Right lobe of liver (tissue), 6 donors: ENCODE measurements around the gene TMEM98. TPM values are rescaled to one million over a fixed set of nuclear protein-coding genes. Genes with fewer than 3 reads are reported as not detected.

Experiments used
- ATAC-seq, 4 donors: fragments of 200-7000 bp; cut with Tn5 transposase; one replicate each; pipeline ENCODE4 v1.9.1; 2020; ENCODE audit warnings: mild to moderate bottlenecking in 4 of 4, moderate library complexity in 4 of 4
- DNase-seq, 3 donors: peaks; one replicate each; pipeline ENCODE4 v3.0.0-alpha.2; 2020
- H3K27ac ChIP-seq, 3 donors: fragments of 200-600 bp; one replicate each; pipeline ENCODE4 v1.8.0; 2022
- H3K27me3 ChIP-seq, 2 donors: fragments of 200-600 bp; one replicate each; pipeline ENCODE4 v1.8.0; 2022
- H3K36me3 ChIP-seq, 4 donors: fragments of 200-600 bp; sonication (generic) in 1 of 4; one replicate each; pipeline versions ENCODE4 v1.5.1 to v1.8.0; 2017 to 2022; ENCODE audit warnings: control low read depth in 1 of 4
- H3K4me1 ChIP-seq, 4 donors: fragments of 200-600 bp; sonication (generic) in 1 of 4; one replicate each; pipeline versions ENCODE4 v1.5.1 to v1.8.0; 2017 to 2022; ENCODE audit warnings: control low read depth in 1 of 4
- H3K4me3 ChIP-seq, 3 donors: fragments of 200-600 bp; one replicate each; pipeline ENCODE4 v1.8.0; 2022
- H3K9me3 ChIP-seq, 4 donors: fragments of 200-600 bp; sonication (generic) in 1 of 4; one replicate each; pipeline versions ENCODE4 v1.5.1 to v1.8.0; 2017 to 2022; ENCODE audit warnings: control low read depth in 1 of 4
- POLR2A ChIP-seq: fragments of 450-650 bp; IDR thresholded peaks from one replicate; pipeline ENCODE4 v1.6.1; 2017; ENCODE audit warnings: antibody characterized with exemption, mild to moderate bottlenecking
- WGBS: methylation state at CpG from one replicate; pipeline ENCODE4 v1.1.6; 2018; ENCODE audit warnings: low coverage, low lambda C conversion rate; ENCODE audit not compliant: insufficient coverage; ENCODE audit errors: missing lambda C conversion rate; 5-methylcytosine and 5-hydroxymethylcytosine counted together
- intact Hi-C, 2 donors: fragments of 100-400 bp; cut with DNase I; formaldehyde crosslinking; loops; one replicate each; pipeline versions ENCODE4 v1.11.2 to v1.14.1; 2022
- long read RNA-seq: library from polyadenylated mRNA; unstranded; transcript quantifications from one replicate; pipeline ENCODE4 v2.0.0, GENCODE V29; 2019
- total RNA-seq, 6 experiments: library from RNA; depleted of rRNA in 2 of 6; stranded (reverse); fragments of >200 nt in 2 of 6; fragmentation: NEBNext Ultra II Directional in 3 of 6; extraction: Animal tissue kit (Norgen Biotek cat#: 25700) in 3 of 6; gene quantifications; one replicate each; pipeline versions ENCODE4 v1.1.0 to v1.2.4, GENCODE V29; 2016 to 2023
- TF ChIP-seq, protein P1 (sequence below), 4 donors: fragments of 200-600 bp in 3 of 4; fragments of 450-650 bp in 1 of 4; IDR thresholded peaks; one replicate each; pipeline versions ENCODE4 v1.5.1 to v1.8.0; 2016 to 2022; ENCODE audit warnings: antibody characterized with exemption in 4 of 4, mild to moderate bottlenecking in 2 of 4
- donor health status: DM: no; HTN: yes; CAD: no.
- donor health status: DM: no; HTN: no; CAD: no.
- donor health status: DM: no; HTN: no; CAD: no.
- donor health status: DM: no; HTN: yes; CAD: no.
- donor health status: DM: no; HTN: yes; CAD: no.

The TMEM98 gene, protein sequence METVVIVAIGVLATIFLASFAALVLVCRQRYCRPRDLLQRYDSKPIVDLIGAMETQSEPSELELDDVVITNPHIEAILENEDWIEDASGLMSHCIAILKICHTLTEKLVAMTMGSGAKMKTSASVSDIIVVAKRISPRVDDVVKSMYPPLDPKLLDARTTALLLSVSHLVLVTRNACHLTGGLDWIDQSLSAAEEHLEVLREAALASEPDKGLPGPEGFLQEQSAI
- total RNA-seq: 10 to 100 TPM in 4 of 6 experiments, 1 to 10 TPM in 2; 7.8 to 31.5 (median 19.2) TPM
- long read RNA-seq, full-length matches to known transcripts: 13 of 13 reads
- long read RNA-seq, partial matches to known transcripts: 0 of 13 reads
- long read RNA-seq, other reads (novel, unspliced or antisense): 0 of 13 reads

DNA sequence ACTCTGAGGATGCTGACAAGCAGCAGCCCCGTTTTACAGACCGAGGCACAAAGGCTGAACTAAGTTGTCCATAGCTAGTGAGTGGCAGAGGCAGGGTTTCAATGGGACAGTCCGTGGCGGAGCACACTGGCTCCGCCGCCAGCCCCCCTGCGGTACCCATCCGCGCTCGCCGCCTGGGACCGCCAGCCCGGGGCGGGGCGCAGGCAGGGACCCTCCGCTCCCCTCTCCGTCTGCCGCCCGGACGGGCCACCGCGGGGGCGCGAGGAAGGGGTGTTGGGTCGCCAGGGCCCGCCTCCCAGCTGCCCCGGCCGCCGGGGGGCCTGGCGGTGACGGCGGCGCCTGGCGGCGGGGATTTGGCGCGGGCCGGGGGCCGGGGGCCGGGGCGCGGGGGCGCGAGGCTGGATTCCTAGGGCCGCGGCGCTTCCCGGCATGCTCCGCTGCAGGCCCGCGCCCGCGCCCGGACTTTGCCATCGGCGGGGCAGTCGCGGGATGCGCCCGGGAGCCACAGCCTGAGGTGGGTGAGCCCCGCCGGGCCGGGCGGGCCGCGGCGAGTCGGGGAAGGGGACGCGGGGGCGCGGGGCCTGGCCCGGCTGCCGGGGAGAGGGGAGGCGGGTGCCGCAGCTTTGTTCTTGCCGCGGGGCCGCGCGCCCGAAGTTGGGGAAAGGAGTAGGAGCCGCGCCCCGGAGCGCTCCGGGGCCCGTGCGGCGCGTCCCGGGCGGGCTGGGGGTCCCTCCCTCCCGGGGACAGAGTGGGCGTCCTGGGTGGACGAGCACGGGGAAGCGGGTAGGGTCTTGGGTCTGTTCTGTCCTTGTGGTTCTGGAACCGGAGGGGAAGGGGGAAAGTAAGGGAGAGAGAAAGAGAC is at the start of gene TMEM98:
Gene TMEM98 (plus strand): TSS at position 430 of the 862 bp plus-strand sequence. CDS start 3,376 bp downstream, outside the sequence.
- ATAC-seq: peak; percentile 76 to 85 (median 78)
- intact Hi-C loops: no loop called here
- WGBS: 1% methylated on average over 19 of the region's 99 CpGs
- DNase-seq: peak; percentile 49 to 55 (median 51)
- peaks cover 0 to 3% of the 10 kb centered on the region in 2 donors for H3K27me3 ChIP-seq
- TF ChIP-seq, protein P1, sequence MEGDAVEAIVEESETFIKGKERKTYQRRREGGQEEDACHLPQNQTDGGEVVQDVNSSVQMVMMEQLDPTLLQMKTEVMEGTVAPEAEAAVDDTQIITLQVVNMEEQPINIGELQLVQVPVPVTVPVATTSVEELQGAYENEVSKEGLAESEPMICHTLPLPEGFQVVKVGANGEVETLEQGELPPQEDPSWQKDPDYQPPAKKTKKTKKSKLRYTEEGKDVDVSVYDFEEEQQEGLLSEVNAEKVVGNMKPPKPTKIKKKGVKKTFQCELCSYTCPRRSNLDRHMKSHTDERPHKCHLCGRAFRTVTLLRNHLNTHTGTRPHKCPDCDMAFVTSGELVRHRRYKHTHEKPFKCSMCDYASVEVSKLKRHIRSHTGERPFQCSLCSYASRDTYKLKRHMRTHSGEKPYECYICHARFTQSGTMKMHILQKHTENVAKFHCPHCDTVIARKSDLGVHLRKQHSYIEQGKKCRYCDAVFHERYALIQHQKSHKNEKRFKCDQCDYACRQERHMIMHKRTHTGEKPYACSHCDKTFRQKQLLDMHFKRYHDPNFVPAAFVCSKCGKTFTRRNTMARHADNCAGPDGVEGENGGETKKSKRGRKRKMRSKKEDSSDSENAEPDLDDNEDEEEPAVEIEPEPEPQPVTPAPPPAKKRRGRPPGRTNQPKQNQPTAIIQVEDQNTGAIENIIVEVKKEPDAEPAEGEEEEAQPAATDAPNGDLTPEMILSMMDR (IDR thresholded peaks at IDR 0.05): no peak
- TF ChIP-seq POLR2A: no peak
- peak within 1 kb of the TSS in 1 of 3 donors; percentile 45 for H3K27ac ChIP-seq
- no peaks in the 10 kb centered on the region for H3K9me3 ChIP-seq
- no peaks in the 10 kb centered on the region for H3K36me3 ChIP-seq
- H3K4me3 ChIP-seq: peak within 1 kb of the TSS; percentile 42 to 66 (median 55)
- no peaks in the 10 kb centered on the region for H3K4me1 ChIP-seq

DNA sequence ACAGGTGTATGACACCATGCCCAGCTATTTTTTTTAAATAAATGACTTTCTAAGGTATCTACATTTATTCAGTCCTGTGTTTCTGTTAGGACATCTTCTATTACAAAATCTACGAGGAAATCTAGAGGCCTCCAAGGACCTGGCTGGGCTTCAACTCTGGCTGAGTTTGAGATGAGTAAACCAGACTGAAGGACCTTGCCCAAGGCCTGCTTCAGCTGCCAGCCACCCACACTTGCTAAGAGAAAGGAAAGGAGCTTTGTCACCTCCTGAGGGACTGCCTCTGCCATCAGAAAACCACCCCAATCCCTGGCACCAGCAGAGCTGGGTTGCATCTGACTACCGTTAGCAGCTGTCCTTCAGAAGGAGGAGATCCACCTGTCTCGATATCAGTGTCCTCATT is 49.7 kb upstream of the TMEM98 start:
- DNase-seq: no peak
- 70% methylated on average over 1 of the region's 3 CpGs for WGBS
- H3K4me1 ChIP-seq: peaks cover 0 to 5% (median 2%) of the 10 kb centered on the region in 4 donors
- no peak overlapping the region for H3K4me3 ChIP-seq
- intact Hi-C loops: loop anchor here (5.0 to 10.0 kb wide), 2 partner anchors 93 to 96 kb away; no protein-coding TSS in a partner anchor
- H3K27me3 ChIP-seq: no peaks in the 10 kb centered on the region
- H3K9me3 ChIP-seq: no peaks in the 10 kb centered on the region
- no peak for TF ChIP-seq POLR2A
- TF ChIP-seq, protein P1 (IDR thresholded peaks at IDR 0.05): no peak
- no peaks in the 10 kb centered on the region for H3K36me3 ChIP-seq
- H3K27ac ChIP-seq: no peak overlapping the region
- ATAC-seq: no peak

DNA sequence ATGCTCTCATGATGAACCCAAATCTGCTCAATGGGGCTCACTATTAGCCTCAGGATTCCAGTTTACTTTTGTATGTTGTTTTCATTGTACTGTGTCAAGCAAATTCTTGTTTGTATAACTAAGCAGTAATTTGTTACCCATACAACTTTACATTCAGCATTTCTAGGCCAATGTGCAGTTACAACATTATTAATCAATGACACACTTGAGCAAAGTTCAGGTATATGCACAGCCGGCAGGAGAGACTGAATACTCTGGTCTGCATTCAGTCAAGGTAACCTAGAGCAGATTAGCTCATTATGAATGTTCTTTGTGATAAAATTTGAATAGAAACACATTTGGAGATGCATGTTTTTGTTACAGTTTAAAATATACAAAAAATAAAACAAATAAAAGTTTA is 48.8 kb upstream of the TMEM98 start:
- no peak for TF ChIP-seq POLR2A
- TF ChIP-seq, protein P1 (IDR thresholded peaks at IDR 0.05): no peak
- DNase-seq: no peak
- H3K4me1 ChIP-seq: peaks cover 0 to 5% (median 2%) of the 10 kb centered on the region in 4 donors
- H3K27me3 ChIP-seq: no peaks in the 10 kb centered on the region
- no peak for ATAC-seq
- no peak overlapping the region for H3K4me3 ChIP-seq
- no peaks in the 10 kb centered on the region for H3K36me3 ChIP-seq
- no peaks in the 10 kb centered on the region for H3K9me3 ChIP-seq
- no peak overlapping the region for H3K27ac ChIP-seq
- intact Hi-C loops: loop anchor here (5.0 to 10.0 kb wide), 2 partner anchors 94 to 97 kb away; no protein-coding TSS in a partner anchor
- 23% methylated on average over 1 of the region's 1 CpG for whole genome bisulfite sequencing

DNA sequence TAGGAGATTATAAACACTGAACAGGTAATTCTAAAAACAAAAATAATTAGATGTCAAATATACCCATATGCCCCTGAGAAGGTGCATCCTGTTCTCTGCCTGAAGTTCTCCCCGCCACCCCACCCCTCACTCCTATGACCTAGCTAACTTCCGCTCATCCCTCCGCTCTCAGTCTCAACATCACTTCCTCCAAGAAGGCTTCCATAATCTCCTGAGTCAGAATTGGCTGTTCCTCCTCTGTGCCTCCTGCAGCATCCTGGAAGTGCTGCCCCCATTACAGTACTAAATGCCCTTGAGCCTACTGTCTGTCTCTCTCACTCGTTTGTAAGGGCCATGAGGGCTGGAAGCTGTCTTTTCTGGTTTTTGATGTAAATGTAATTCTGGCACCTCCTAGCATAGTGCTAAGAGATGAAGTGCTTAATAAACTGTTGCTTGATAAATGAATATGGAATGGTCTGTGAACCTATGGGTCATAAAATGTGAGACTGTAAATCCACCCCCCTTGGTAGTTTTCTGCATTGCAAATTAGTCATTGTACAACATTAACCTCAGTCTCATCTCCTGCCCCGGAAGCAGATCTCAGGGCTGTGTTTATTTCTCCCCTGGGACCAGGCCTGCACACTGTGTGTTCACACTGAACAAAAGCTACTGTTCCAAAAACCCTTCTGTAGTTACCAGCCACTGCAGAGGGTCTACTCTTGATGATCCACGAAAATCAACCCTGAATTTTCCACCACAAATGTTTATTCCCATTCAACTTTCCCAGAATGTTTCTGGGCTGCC is 47.1 kb upstream of the TMEM98 start:
- WGBS: 87% methylated on average over 6 of the region's 6 CpGs
- Histone ChIP-seq H3K4me1 (peaks cover 0 to 5% (median under 1%) of the 10 kb centered on the region in 4 donors), H3K9me3 (no peaks in the 10 kb centered on the region), H3K4me3 (no peak overlapping the region), H3K27me3 (no peaks in the 10 kb centered on the region), H3K27ac (no peak overlapping the region), H3K36me3 (no peaks in the 10 kb centered on the region)
- intact Hi-C loops: no loop called here
- TF ChIP-seq POLR2A: no peak
- TF ChIP-seq, protein P1 (IDR thresholded peaks at IDR 0.05): no peak
- ATAC-seq (no peak), DNase-seq (no peak)
